NCI-H69 (cell line): ENCODE data around the gene NABP2.

Experiments
- DNase-seq: peaks from one replicate; lab custom pipeline; 2025; lab: John Stamatoyannopoulos, UW

The NABP2 gene

DNA sequence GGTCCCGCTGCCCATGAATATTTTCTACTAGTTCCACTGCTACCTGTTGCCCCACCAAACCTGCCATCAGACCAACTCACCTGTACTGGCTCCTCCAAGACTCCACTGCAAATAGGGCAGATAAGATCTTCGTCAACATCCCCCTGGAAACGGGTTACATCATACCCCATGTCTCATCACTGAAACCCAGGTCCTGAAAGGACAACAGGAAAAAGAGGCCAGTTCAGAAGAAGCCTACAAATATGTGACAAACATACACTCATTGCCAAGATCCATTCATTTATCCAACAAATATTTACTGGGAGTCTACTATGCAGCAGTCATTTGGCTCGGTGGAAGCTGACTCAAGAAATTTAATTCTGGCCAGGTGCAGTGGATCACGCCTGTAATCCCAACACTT lies 10.3 kb upstream of the NABP2 start:
- DNase-seq, result no peak

DNA sequence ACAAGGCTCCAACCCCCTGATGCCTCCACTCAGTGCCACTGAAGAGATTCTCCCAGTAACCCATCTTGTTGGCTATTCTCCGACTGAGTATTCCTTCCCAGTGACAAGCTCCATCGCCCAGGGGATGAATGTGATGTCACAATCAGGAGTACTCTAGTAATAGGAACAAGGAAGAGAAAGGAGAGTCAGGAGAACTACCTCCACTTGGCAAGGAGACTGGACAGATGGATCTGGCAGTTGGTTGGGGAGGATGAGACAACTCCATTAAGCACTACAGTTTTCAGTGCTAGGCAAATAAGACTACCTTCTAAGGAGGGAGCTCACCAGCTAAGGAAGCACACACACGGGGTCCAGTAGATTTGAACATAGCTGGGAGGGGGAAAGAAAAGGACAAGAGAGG lies 7.7 kb upstream of the NABP2 start:
- no peak for DNase-seq

DNA sequence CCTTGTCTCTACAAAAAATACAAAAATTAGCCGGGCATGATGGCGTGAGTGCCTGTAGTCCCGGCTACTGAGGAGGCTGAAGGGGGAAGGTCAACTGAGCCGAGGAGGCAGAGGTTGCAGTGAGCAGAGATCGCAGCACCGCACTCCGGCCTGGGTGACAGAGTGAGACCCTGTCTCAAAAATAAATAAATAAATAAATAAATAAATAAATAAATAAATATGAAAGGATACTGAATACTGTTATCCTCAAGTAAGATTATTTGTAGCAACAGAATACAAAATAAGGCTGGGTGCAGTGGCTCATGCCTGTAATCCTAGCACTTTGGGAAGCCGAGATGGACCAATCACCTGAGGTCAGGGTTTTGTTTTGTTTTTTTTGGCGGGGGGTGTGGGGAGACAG lies 4.3 kb upstream of the NABP2 start:
- DNase-seq, result no peak

DNA sequence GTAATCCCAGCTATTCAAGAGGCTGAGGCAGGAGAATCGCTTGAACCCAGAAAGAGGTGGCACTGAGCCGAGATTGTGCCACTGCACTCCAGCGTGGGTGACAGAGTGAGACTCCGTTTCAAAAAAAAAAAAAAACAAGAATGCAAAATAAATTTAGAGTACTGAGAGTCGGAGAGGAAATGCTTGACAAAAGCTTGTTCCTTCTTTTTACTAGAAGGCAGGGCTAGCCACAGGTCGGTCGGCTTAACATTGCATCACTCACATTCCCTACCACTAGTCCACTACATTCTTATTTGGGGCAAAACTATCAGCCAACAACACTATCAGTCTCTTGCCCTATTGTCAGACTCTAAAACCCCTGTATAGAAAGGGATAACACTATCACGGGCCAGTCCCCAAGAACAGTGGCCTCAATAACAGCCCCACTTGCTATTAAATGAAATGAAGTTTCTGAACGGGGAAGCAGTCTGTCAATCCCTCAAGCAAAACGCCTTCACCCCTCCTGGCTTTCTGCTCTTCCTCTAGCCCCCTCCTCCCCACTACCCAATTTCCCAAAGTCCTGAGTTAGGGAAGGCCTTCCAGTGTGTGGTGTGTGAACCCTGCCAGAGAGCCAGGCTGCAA lies 3.4 kb upstream of the NABP2 start:
- DNase-seq, result no peak

DNA sequence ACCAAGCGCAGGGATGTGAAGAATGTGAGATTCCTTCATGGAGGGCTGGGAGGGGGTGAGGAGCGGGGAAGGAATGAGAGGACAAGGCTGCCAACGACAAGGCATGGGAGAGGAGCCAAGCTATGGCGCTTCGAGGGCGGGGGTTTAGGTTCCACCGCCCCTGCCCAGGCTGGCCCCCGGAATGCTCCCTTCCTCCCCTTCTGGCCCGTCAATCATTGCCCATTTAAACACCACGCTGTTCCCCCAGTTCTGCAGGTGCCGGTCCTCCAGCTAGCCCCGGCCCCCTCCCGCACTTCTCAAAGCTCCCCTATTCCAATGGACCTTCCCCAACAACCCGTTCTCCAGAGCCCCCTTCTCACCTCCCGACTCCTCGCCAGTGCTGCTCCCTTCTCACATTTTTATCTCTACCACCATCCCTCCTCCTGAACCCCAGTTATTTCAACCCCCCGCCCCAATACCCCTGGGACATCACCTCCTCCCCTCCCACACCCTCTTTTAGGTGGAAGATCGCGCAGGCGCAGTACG lies 2.8 kb upstream of the NABP2 start:
- DNase-seq, result peak; percentile 65

DNA sequence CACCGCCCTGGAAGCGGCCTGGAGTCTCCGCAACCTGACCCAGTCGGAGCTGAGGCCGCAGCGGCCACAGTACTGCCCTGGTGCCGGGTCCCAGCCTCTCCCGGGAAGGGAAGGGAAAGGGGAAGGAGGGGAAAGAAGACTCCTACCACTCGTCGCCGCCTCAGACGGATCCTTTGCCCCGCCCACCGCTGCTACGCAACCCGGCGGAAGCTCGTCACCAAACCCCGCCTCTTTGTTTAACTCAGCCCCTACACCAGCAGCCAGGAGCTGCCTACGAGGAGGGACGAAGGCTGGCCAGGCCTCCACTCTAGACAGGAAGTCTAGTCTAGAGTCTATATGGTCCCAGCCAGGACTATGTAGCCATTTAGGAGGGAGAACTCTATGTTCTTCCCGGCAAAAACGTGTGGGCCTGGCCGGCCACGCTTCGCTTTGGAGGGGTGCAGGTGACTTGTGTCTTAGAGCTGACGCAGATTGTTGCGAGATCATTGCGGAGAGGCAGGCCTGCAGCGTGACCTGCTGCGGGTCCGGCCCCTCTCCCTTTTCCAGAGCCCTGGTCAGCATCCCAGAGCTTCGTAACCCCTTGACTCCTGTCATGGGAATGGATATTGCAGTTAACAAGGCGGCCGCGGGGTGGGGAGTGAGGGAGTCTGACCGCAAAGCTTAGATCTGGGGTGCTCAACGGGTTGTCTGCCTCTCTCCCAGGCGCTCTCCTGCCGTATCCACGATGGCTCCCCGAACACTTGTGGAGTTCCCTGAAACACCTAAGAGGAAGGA lies 2.2 kb upstream of the NABP2 start, which contains the start of gene RNF41:
TSS of gene RNF41 (minus strand) at position 166 of the 774 bp plus-strand sequence. CDS start 7,875 bp downstream, outside the sequence.
- peak; percentile 99 for DNase-seq

DNA sequence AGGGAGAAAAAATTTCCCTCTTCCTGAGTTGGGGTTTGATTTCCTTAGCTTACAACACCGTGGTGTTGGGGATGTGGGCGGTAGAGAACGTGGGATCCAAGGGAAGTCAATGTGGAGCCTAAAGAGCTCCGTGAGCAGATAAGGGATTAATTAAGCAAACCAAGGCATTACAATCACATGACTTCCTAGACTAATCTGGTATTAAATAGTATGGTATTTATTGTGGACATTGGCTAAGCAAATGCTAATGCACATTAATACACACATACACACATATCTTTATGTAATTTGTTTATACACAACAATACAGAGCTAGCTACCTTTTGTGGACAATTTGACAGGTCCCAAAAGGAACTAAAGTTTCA lies 1.6 kb upstream of the NABP2 start:
- no peak for DNase-seq

DNA sequence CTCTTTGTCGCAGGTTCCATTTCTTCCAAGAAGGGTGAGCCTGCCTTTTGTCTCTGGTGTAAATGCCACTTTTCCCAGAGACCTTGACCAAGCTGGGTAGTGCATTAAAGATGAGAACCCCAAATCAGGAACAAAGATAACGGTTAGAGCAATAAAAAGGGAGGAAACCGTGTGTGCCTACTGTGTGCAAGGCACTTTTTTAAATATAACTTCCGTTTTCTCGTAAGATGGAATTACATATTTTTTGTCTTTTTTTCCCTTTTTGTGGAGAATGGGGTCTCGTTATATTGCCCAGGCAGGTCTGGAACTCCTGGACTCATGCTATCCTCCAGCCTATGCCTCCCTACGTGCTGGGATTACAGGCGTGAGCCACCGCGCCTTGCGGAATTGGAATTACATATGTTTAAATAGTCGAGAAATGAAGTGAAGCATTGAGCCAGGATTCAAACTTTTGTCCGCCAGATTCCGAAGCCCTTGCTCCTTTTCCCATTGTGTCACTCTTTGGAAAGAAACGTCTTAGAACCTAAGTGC lies 506 bp upstream of the NABP2 start:
- DNase-seq, result no peak

DNA sequence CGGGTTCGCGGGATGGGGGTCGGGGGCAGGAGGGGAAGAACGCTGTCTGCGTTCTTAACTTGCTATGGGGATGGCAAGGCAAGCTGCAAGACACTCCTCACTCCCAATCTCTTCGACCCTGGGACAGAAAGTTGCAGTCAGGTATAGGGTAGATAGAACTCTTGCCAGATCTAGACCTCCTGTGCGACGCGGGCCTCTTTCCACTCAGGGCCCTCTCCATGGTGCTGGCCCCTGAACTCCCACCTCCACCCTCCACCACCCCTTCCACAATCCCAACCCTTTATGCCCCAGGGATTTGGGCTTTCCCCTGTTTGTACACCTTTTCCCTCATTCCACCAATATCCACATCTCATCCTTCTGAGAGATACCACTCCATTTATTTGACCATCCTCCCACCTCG lies 812 bp downstream of the NABP2 start:
- DNase-seq, result no peak

DNA sequence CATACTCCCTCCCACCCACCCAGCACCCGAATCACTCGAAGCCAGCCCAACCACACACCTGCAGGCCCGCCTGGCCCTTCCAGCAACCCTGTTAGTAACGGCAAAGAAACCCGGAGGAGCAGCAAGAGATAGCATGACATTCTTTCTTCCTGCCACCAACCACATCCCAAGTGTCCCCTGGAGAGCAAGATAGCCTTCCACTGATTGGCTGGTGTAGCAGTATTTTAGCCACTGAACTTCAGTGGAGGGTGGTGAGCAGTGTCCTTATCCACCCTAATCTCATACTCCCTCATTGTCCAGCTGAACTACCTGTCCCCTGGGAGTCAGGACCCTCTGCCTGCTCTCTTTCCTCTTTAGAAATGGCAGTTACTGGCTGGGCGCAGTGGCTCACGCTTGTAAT lies 4.9 kb downstream of the NABP2 start:
- DNase-seq, result no peak

DNA sequence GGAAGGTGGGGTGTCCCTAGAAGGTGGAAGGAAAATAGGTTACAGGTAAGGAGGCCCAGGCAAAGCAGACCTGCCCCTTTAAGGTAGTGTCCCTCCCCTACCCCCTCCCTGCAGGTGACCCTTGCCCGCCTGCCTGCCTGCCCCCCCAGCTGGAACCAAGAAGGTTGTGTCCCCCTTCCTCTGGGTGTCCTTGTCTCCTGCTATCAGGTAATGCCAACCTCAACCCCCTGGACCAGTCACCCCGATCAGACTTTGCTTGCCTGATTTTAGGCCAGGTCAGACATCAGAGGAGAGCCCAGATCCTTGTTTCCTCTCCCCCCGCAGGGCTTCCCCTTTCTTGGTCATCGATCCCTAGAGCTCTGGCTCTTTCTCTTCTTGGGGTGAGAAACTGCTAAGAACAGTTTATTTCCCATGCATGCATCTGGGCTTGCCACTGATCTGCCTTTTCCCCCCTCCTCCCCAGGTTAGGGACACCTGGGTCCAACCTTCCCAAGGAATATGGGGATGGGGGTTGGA lies 5.8 kb downstream of the NABP2 start, which contains the start of gene SLC39A5:
TSS of gene SLC39A5 (plus strand) at position 136 of the 516 bp plus-strand sequence. CDS start 1,224 bp downstream, outside the sequence.
- DNase-seq, result no peak

DNA sequence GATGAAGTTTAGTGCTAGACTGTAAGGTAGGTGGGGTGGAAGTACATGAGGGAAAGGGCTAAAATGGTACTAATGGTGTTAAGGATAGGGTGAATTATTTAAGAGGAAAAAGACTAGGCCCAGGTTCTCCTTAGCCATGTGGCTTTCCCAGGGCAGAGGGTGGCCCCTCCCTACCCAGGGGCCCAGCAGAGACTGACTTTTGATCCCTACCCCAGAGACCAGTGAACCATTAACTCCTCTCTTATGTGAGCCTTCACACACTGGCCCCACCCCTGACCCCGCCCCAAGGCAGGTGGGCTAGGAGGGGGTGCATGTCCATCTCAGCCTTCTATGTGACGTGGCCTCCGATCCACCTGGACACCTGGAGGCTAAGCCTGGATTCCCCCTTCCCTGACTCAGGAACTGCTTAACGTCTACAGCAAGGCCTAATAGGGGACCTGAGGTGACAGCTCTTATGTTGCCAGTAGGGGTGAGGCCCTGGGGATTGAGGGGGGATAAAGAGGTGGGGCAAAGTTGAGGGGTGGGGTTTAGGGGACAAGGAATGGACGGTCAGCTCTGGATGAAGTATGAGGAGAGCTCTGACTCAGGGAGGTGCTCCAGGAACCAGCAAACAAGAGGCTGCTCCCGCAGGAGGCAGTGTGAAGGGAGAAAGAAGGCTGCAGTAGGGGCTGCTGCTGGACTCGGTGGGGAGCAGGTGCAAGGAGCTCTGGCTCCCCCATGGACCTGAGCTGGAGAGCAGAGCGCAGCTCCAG lies 6.5 kb downstream of the NABP2 start:
- DNase-seq, result no peak

DNA sequence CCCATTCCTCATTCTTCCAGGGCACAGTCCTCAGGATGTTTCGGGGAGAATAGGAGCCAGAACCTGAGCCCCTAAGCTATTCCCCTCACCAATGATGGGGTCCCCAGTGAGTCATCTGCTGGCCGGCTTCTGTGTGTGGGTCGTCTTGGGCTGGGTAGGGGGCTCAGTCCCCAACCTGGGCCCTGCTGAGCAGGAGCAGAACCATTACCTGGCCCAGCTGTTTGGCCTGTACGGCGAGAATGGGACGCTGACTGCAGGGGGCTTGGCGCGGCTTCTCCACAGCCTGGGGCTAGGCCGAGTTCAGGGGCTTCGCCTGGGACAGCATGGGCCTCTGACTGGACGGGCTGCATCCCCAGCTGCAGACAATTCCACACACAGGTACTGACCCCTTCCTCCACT lies 7.0 kb downstream of the NABP2 start:
- no peak for DNase-seq

DNA sequence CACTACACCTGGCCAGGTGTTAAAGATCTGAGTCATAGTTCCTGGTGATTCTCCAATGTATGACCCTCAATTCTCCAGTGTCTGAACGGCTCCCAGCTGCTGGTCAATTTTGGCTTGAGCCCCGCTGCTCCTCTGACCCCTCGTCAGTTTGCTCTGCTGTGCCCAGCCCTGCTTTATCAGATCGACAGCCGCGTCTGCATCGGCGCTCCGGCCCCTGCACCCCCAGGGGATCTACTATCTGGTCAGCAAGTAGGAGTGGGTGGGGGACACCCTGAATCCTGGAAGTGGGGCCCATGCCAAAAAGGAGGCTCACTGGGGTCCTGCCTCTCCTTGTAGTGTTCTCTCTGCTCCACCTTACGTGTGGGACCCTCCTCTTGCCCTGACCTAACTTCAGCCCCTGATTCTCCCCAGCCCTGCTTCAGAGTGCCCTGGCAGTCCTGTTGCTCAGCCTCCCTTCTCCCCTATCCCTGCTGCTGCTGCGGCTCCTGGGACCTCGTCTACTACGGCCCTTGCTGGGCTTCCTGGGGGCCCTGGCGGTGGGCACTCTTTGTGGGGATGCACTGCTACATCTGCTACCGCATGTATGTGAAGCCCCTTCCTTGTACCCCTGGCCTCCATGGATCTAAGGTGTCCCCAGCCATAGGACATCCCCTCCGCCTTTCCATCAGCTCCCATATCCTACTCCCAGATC lies 10.7 kb downstream of the NABP2 start:
- no peak for DNase-seq

DNA sequence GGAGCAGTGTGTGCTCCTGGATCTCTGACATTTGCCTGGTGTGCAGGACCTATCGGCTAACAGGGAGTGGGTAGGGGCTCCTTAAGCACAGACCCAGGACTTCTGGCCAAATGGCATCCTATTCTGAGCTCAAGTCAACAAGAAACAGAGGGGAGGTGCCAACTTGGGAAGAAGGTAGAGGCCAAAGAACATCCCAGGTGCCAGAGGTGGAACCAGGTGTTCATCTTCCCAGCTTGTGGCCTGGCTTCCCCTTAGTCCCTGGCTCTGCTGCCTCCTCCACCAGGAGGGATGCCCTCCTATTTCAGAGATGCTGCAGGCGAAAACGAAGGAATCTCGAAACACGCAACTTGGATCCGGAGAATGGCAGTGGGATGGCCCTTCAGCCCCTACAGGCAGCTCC lies 11.9 kb downstream of the NABP2 start:
- DNase-seq, result no peak

DNA sequence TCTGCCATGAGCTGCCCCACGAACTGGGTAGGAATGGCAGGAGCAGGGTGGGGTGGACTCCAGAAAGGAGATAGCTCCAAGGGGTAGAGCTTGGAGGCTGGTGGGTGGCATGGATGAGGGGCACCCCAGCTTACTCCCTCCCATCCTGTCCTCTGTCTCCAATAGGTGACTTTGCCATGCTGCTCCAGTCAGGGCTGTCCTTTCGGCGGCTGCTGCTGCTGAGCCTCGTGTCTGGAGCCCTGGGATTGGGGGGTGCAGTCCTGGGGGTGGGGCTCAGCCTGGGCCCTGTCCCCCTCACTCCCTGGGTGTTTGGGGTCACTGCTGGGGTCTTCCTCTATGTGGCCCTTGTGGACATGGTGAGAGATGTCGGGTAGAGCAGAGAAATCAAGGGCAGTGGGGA lies 12.8 kb downstream of the NABP2 start:
- no peak for DNase-seq

DNA sequence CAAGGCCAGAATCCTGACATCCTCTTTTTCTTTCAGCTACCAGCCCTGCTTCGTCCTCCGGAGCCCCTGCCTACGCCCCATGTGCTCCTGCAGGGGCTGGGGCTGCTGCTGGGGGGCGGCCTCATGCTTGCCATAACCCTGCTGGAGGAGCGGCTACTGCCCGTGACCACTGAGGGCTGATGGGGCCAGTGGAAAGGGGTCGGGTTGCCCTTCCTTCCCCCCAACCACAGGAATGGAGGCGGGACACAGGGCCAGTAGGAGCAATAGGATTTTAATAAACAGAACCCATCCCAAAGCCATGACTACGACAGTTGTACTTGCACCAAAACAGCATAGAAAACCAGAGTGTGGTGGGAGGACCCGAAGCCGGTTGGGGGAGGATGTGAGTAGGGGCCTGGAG lies 13.4 kb downstream of the NABP2 start:
- DNase-seq, result no peak

DNA sequence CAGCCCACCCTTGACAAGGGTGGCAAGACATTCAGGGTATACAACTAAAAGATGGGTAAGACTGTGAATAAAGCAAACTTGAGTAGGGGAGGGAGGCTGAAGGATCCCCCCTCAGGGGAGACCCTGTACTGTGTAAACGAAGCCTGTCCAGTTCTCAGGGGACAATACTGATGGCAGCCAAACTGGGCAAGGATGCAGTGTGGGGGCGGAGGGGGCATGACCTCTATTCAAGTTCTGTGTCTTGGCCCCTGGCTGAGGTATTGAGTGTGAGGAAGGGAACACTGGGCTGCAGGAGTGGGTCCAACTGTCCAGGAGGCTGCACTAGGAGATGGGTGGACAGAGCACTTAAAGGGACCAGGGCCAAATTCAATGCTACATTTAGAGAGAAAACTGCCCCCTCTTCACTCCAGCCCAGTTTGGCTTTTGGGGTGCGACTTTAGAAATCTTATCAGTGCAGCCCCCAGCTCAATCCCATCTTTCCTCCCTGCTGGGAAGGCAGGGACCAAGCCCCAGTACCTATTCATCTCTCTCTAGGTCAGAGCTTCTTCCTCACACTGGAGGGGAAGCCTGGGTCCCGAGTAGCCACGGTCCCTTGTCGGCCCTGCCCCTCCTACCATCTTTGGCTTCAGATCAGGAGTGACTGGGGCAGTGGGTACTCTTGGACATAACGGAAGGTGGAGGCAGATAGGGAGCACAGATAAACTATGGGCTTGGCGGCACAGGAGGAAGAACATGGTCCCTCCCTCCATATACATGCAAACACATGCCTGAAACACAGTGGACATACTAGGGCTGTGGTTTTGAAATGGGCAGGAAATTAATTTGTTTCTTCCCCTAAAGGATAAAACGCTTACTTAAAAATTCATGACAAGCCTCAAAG lies 17.5 kb downstream of the NABP2 start:
- no peak for DNase-seq

DNA sequence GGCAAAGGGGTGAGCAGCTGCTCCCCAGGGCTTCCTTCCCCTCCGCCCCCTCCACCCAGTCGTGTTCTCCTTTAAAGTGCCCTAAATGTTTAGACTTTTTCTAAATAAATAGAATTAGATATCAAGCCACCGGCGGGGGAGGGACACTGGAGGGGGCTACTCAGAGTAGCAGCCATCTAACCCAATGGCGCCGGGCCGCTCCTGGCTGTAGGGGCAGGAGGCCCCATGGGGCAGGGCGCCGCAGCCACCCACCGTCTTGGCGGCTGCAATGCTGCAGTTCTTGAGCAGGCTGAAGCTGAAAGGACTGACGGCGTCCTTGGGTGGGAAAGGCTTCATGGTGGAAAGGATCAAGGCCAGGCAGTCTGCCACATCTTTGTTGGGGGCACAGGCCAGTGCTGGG lies 18.8 kb downstream of the NABP2 start:
- no peak for DNase-seq

DNA sequence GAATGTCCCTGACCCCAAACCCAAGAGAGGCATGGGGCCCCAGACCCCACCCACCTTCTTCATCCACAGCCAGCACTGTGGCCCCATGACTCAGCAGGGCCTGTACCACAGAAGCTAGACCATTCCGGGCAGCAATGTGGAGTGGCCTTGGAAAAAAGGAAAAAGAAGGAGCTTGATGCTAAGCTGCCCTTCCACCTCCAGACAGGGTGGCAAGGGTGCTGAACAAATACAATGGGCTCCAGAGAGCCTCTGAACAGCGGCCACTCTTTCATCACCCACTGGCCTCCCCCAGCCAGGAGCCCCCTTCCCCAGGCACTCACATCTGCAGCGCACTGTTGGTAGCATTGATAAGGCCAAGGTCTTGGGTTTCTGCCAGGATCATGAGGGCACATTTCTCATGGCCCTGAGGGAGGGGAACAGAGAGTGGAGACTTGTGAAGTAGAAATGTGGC lies 19.6 kb downstream of the NABP2 start:
- DNase-seq, result no peak

DNA sequence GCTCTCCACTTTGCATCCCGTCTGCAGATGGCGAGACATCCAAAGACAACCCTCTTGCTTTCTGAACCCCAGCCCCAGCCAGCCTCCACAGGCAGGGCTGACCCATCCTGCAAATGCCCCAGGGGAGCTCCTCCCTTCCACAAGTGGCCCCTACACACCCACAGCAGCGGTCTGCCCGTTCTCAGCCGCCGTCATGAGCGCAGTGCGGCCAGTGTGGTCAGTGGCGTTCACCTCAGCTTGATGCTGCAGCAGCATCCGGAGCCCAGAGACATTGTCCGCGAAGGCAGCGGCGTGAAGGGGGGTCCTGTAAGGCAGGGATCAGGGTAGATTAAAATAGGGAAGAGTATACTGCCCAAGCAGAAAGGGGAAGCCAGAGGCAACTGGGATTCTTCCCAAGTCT lies 20.4 kb downstream of the NABP2 start:
- no peak for DNase-seq
